IMR-90 (cell line): Measurements from ENCODE around the gene SEPTIN3. TPM values are rescaled to one million over a fixed set of nuclear protein-coding genes. Genes with fewer than 3 reads are reported as not detected.

Experiments used
- ATAC-seq: fragments of 200-7000 bp; cut with Tn5 transposase; 2 replicates; pipeline ENCODE4 v1.9.1; 2020; ENCODE audit warnings: low read depth, mild to moderate bottlenecking, moderate library complexity
- BruUV-seq: library from RNA; stranded (reverse); fragments of 400-500 nt; replicated peaks from 2 replicates; lab custom pipeline; 2021; lab: Mats Ljungman, UMichigan
- CTCF ChIA-PET: fragments of 300-600 bp; formaldehyde crosslinking; extraction: SDS; loops from one replicate; lab custom pipeline; 2021; ENCODE audit warnings: antibody characterized with exemption; lab: Yijun Ruan, JAX
- POLR2A ChIA-PET: fragments of 300-600 bp; sonication (Branson Sonifier 250); formaldehyde crosslinking; loops from one replicate; lab custom pipeline; 2022; ENCODE audit warnings: antibody characterized with exemption; ENCODE audit not compliant: unreplicated experiment; lab: Charles Lee
- DNase-seq: peaks from one replicate; pipeline ENCODE4 v3.0.0; 2013
- H2AFZ ChIP-seq: replicated peaks from 2 replicates; pipeline ENCODE3; 2013; ENCODE audit warnings: low read length, mild to moderate bottlenecking; ENCODE audit not compliant: poor library complexity
- H2AK5ac ChIP-seq: 2 replicates; pipeline ENCODE4 v1.6.1; 2013; ENCODE audit warnings: low read depth, low read length, inconsistent platforms
- H2AK9ac ChIP-seq: replicated peaks from 2 replicates; pipeline ENCODE3; 2013; ENCODE audit warnings: mild to moderate bottlenecking, low read depth, low read length, moderate library complexity; ENCODE audit not compliant: poor library complexity
- H2BK120ac ChIP-seq: 2 replicates; pipeline ENCODE4 v1.6.1; 2013; ENCODE audit warnings: low read depth, low read length, inconsistent platforms
- H2BK15ac ChIP-seq: 3 replicates; pipeline ENCODE4 v1.6.1; 2013; ENCODE audit warnings: low read depth, low read length, inconsistent platforms
- H2BK20ac ChIP-seq: 2 replicates; pipeline ENCODE4 v1.6.1; 2013; ENCODE audit warnings: low read depth, mild to moderate bottlenecking, inconsistent platforms, low read length, moderate library complexity
- H2BK5ac ChIP-seq: 2 replicates; pipeline ENCODE4 v1.6.1; 2013; ENCODE audit warnings: mild to moderate bottlenecking, low read depth, low read length, inconsistent platforms; ENCODE audit not compliant: poor library complexity, severe bottlenecking
- H3K14ac ChIP-seq: replicated peaks from 2 replicates; pipeline ENCODE4 v1.6.1; 2013; ENCODE audit warnings: low read depth, low read length, inconsistent platforms
- H3K18ac ChIP-seq: 2 replicates; pipeline ENCODE4 v1.6.1; 2013; ENCODE audit warnings: low read depth, low read length, control low read depth
- H3K23ac ChIP-seq: 2 replicates; pipeline ENCODE4 v1.6.1; 2013; ENCODE audit warnings: low read depth, low read length, inconsistent platforms
- H3K27ac ChIP-seq: 2 replicates; pipeline ENCODE4 v1.5.1; 2013; ENCODE audit warnings: mild to moderate bottlenecking, control low read depth, low read length; ENCODE audit not compliant: insufficient read depth
- H3K27me3 ChIP-seq: 2 replicates; pipeline ENCODE4 v1.6.1; 2013; ENCODE audit warnings: low read length; ENCODE audit not compliant: control insufficient read depth, insufficient read depth
- H3K36me3 ChIP-seq: 2 replicates; pipeline ENCODE4 v1.6.1; 2013; ENCODE audit warnings: low read length, mixed read lengths; ENCODE audit not compliant: control insufficient read depth, insufficient read depth
- H3K4ac ChIP-seq: 2 replicates; pipeline ENCODE4 v1.6.1; 2013; ENCODE audit warnings: low read depth, low read length, inconsistent platforms
- H3K4me1 ChIP-seq: 2 replicates; pipeline ENCODE4 v1.6.1; 2013; ENCODE audit warnings: low read length, mixed read lengths; ENCODE audit not compliant: control insufficient read depth, insufficient read depth
- H3K4me2 ChIP-seq: 2 replicates; pipeline ENCODE4 v1.6.1; 2013; ENCODE audit warnings: low read depth, mild to moderate bottlenecking, control low read depth, low read length, moderate library complexity
- H3K4me3 ChIP-seq: 2 replicates; pipeline ENCODE4 v1.5.1; 2013; ENCODE audit warnings: low read depth, mild to moderate bottlenecking, control low read depth, low read length, moderate library complexity; ENCODE audit not compliant: insufficient read depth
- H3K56ac ChIP-seq: 2 replicates; pipeline ENCODE4 v1.6.1; 2013; ENCODE audit warnings: low read length, inconsistent platforms; ENCODE audit not compliant: insufficient read depth; ENCODE audit errors: extremely low read depth
- H3K79me1 ChIP-seq, 2 experiments: 2 replicates each; pipeline ENCODE4 v1.6.1; 2013; ENCODE audit warnings: low read length in 2 of 2, inconsistent platforms in 1 of 2, low read depth in 1 of 2
- H3K9ac ChIP-seq: 2 replicates; pipeline ENCODE4 v1.6.1; 2013; ENCODE audit warnings: low read depth, low read length, control low read depth
- H3K9me1 ChIP-seq: 2 replicates; pipeline ENCODE4 v1.6.1; 2013; ENCODE audit warnings: low read length, inconsistent platforms; ENCODE audit not compliant: insufficient read depth
- H3K9me3 ChIP-seq: 2 replicates; pipeline ENCODE4 v1.6.1; 2013; ENCODE audit warnings: low read length; ENCODE audit not compliant: control insufficient read depth, insufficient read depth
- H4K20me1 ChIP-seq: 2 replicates; pipeline ENCODE4 v1.6.1; 2013; ENCODE audit warnings: low read length, inconsistent platforms; ENCODE audit not compliant: insufficient read depth
- H4K5ac ChIP-seq: 2 replicates; pipeline ENCODE4 v1.6.1; 2013; ENCODE audit warnings: mild to moderate bottlenecking, low read depth, low read length, control low read depth
- H4K8ac ChIP-seq, 2 experiments: 2 replicates each; pipeline ENCODE4 v1.6.1; 2013; ENCODE audit warnings: low read depth in 2 of 2, low read length in 2 of 2, control low read depth in 1 of 2, inconsistent platforms in 1 of 2
- H4K91ac ChIP-seq: 2 replicates; pipeline ENCODE4 v1.6.1; 2013; ENCODE audit warnings: low read depth, low read length, inconsistent platforms; ENCODE audit not compliant: insufficient read depth
- BHLHE40 ChIP-seq: fragments of 150-350 bp; IDR thresholded peaks from 2 replicates; pipeline ENCODE4 v1.6.1; 2016; ENCODE audit warnings: mild to moderate bottlenecking, low read depth, low read length
- CEBPB ChIP-seq: IDR thresholded peaks from 2 replicates; pipeline ENCODE4 v1.6.1; 2012; ENCODE audit warnings: low read depth, low read length, improper control_type of control experiment
- CHD1 ChIP-seq: IDR thresholded peaks from 2 replicates; pipeline ENCODE4 v1.6.1; 2012; ENCODE audit warnings: low read depth, low read length, improper control_type of control experiment
- ELK1 ChIP-seq: fragments of 150-350 bp; IDR thresholded peaks from 2 replicates; pipeline ENCODE4 v1.6.1; 2016; ENCODE audit warnings: low read depth, mild to moderate bottlenecking, low read length, moderate library complexity, borderline replicate concordance
- FOS ChIP-seq: fragments of 150-350 bp; IDR thresholded peaks from 2 replicates; pipeline ENCODE4 v1.6.1; 2016; ENCODE audit warnings: low read depth, low read length
- MAFK ChIP-seq: IDR thresholded peaks from 2 replicates; pipeline ENCODE4 v1.6.1; 2012; ENCODE audit warnings: low read depth, low read length, improper control_type of control experiment
- MAZ ChIP-seq: IDR thresholded peaks from 2 replicates; pipeline ENCODE4 v1.6.1; 2012; ENCODE audit warnings: low read depth, mild to moderate bottlenecking, low read length, improper control_type of control experiment, moderate library complexity, borderline replicate concordance
- MXI1 ChIP-seq: IDR thresholded peaks from 2 replicates; pipeline ENCODE4 v1.6.1; 2012; ENCODE audit warnings: low read depth, mild to moderate bottlenecking, low read length, moderate library complexity, borderline replicate concordance
- NFE2L2 ChIP-seq: fragments of 150-350 bp; IDR thresholded peaks from 2 replicates; pipeline ENCODE4 v1.6.1; 2016; ENCODE audit warnings: low read depth, mild to moderate bottlenecking, low read length
- POLR2A ChIP-seq: IDR thresholded peaks from 2 replicates; pipeline ENCODE4 v1.6.1; 2012; ENCODE audit warnings: mild to moderate bottlenecking, low read depth, low read length
- RAD21 ChIP-seq: IDR thresholded peaks from 2 replicates; pipeline ENCODE4 v1.6.1; 2012; ENCODE audit warnings: low read length, improper control_type of control experiment
- RCOR1 ChIP-seq: IDR thresholded peaks from 2 replicates; pipeline ENCODE4 v1.6.1; 2012; ENCODE audit warnings: mild to moderate bottlenecking, low read length, improper control_type of control experiment; ENCODE audit not compliant: insufficient replicate concordance
- WGBS, 2 experiments: methylation state at CpG; one replicate each; pipeline versions ENCODE4 v1.1.5 to v1.1.7; 2013; ENCODE audit warnings: missing lambda C conversion rate in 2 of 2; ENCODE audit not compliant: insufficient read length in 1 of 2; ENCODE audit errors: extremely low coverage in 2 of 2; 5-methylcytosine and 5-hydroxymethylcytosine counted together
- dilution Hi-C: fragments of 300-500 bp; cut with HindIII; formaldehyde crosslinking; loops from one replicate; pipeline ENCODE4 v1.14.3; 2018; ENCODE audit warnings: low sequenced_read_pairs; ENCODE audit not compliant: unreplicated experiment
- in situ Hi-C: fragments of 300-500 bp; cut with MboI; formaldehyde crosslinking; loops from 3 replicates; pipeline ENCODE4 v1.14.3; 2019; ENCODE audit warnings: low sequenced_read_pairs, inconsistent platforms, mixed read lengths
- intact Hi-C: fragments of 100-400 bp; cut with micrococcal nuclease; formaldehyde crosslinking; loops from 2 replicates; pipeline ENCODE4 v1.10.0; 2022
- polyA plus RNA-seq, 3 experiments: library from polyadenylated mRNA; depleted of rRNA; stranded (reverse); fragments of >200 nt; gene quantifications; 2 replicates each; pipeline ENCODE4 v1.2.3, GENCODE V29; 2012; ENCODE audit warnings: low replicate concordance in 1 of 3
- total RNA-seq: library from RNA; depleted of rRNA; stranded (reverse); fragments of >200 nt; gene quantifications from 2 replicates; pipeline ENCODE4 v1.2.3, GENCODE V29; 2012
- TF ChIP-seq, protein P1 (sequence below): fragments of 150-350 bp; IDR thresholded peaks from 2 replicates; pipeline ENCODE4 v1.6.1; 2017; ENCODE audit warnings: mild to moderate bottlenecking, antibody characterized with exemption, low read length, low read depth

SEPTIN3 gene
- total and polyA plus RNA-seq, 2 of the 4 experiments (the other 2 are of a cell fraction): 0.15 to 0.18 TPM

GRCh38 chr22:41947424-41948080, 21.7 kb upstream of the SEPTIN3 start:
- Histone ChIP-seq H2AFZ (peak overlapping the region; percentile 93), H4K20me1 (no peaks in the 10 kb centered on the region), H3K18ac (no peak overlapping the region), H3K79me1 (peaks cover 5 to 16% of the 10 kb centered on the region in 2 experiments), H3K4ac (peak overlapping the region; percentile 86; the same call in 1 of the 2 replicates), H3K14ac (no peak overlapping the region), H3K36me3 (no peaks in the 10 kb centered on the region), H3K9me3 (no peaks in the 10 kb centered on the region), H3K4me1 (peaks cover 8% of the 10 kb centered on the region), H4K91ac (no peak overlapping the region), H2BK5ac (no peak overlapping the region), H3K27ac (no peak overlapping the region), H3K4me3 (no peak overlapping the region), H3K4me2 (no peak overlapping the region), H3K9me1 (no peaks in the 10 kb centered on the region), H2AK5ac (no peak overlapping the region), H2BK120ac (no peak overlapping the region), H2BK15ac (peak overlapping the region; percentile 37; the same call in 1 of the 3 replicates), H3K27me3 (no peaks in the 10 kb centered on the region), H2BK20ac (no peak overlapping the region), H2AK9ac (no peak overlapping the region), H3K56ac (no peak overlapping the region), H3K23ac (no peak overlapping the region), H4K8ac (peak overlapping the region; percentile 67 to 97), H4K5ac (no peak overlapping the region; the same call in 1 of the 2 replicates), H3K9ac (no peak overlapping the region)
- BruUV-seq: no TSS peak
- ATAC-seq (no peak), DNase-seq (no peak)
- WGBS, 2 experiments: 86% methylated on average over 6 of the region's 21 CpGs; no CpG with 5 or more reads in 1 of the 2 experiments
- POLR2A ChIA-PET: no interaction called here
- TF ChIP-seq, protein P1, sequence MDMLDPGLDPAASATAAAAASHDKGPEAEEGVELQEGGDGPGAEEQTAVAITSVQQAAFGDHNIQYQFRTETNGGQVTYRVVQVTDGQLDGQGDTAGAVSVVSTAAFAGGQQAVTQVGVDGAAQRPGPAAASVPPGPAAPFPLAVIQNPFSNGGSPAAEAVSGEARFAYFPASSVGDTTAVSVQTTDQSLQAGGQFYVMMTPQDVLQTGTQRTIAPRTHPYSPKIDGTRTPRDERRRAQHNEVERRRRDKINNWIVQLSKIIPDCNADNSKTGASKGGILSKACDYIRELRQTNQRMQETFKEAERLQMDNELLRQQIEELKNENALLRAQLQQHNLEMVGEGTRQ: no peak
- TF ChIP-seq FOS: no peak
- TF ChIP-seq POLR2A: no peak
- TF ChIP-seq MXI1: no peak
- no peak for TF ChIP-seq CHD1
- no peak for TF ChIP-seq RAD21
- no peak for TF ChIP-seq BHLHE40
- no peak for TF ChIP-seq CEBPB
- TF ChIP-seq ELK1: no peak
- TF ChIP-seq MAFK: no peak
- no peak for TF ChIP-seq MAZ
- TF ChIP-seq RCOR1: no peak
- TF ChIP-seq NFE2L2: no peak
- intact Hi-C loops: no loop called here
- in situ Hi-C loops: no loop called here
- CTCF ChIA-PET: interaction anchor here (1.1 to 2.2 kb wide), 3 partner anchors 9 to 250 kb away, joined by 3 to 8 read pairs (median 4); partner anchors contain the start of gene TNFRSF13C
- dilution Hi-C loops: no loop called here
